ENCODE results near the gene ZNF90. TPM values are rescaled to one million over a fixed set of nuclear protein-coding genes. Genes with fewer than 3 reads are reported as not detected.
"Not testable (repeated sequence)": the region's sequence is repeated elsewhere in the genome, so short reads cannot be mapped to it uniquely, and the experiment has no call there.

Gene ZNF90
- total RNA-seq, result 10 to 100 TPM in 1 of 2 donors, 1 to 10 TPM in 1; 7.9 to 12.2 TPM

GRCh38 chr19:20077791-20078463 lies at the start of gene ZNF90:
TSS of gene ZNF90 (plus strand) at chr19:20078000. CDS start at chr19:20078133, 133 bp downstream.
- ATAC-seq, result peak; percentile 98
- peak; percentile 88 for DNase-seq (ENCODE audit: low spot score)
- Mint-ChIP-seq H3K9me3 (no peaks in the 10 kb centered on the region), H3K36me3 (peaks cover 4% of the 10 kb centered on the region), H3K27ac (peak within 1 kb of the TSS; percentile 37 to 62), H3K4me1 (ENCODE audit: low read depth in 2 of 2) (peaks cover 10 to 11% of the 10 kb centered on the region in 2 donors), H3K27me3 (no peaks in the 10 kb centered on the region), H3K4me3 (peak within 1 kb of the TSS; percentile 86)

- no peaks in the 10 kb centered on the region for H3K9me3 Mint-ChIP-seq
- no peaks in the 10 kb centered on the region for H3K27me3 Mint-ChIP-seq
- no peaks in the 10 kb centered on the region for H3K36me3 Mint-ChIP-seq
- no peak overlapping the region for H3K4me3 Mint-ChIP-seq
- H3K4me1 Mint-ChIP-seq (ENCODE audit: low read depth in 2 of 2), result no peaks in the 10 kb centered on the region
- DNase-seq (ENCODE audit: low spot score), result no peak
- ATAC-seq, result no peak
- no peak overlapping the region for H3K27ac Mint-ChIP-seq
These were observed 49.2 kb upstream of the ZNF90 start for GRCh38 chr19:20028611-20029010.

- H3K27me3 Mint-ChIP-seq, result no peaks in the 10 kb centered on the region
- H3K36me3 Mint-ChIP-seq, result no peaks in the 10 kb centered on the region
- ATAC-seq, result no peak
- H3K9me3 Mint-ChIP-seq, result no peaks in the 10 kb centered on the region
- H3K4me1 Mint-ChIP-seq (ENCODE audit: low read depth in 2 of 2), result peaks cover 9 to 10% of the 10 kb centered on the region in 2 donors
- H3K27ac Mint-ChIP-seq, result no peak overlapping the region
- DNase-seq (ENCODE audit: low spot score), result no peak
- no peak overlapping the region for H3K4me3 Mint-ChIP-seq
These were observed 41.9 kb upstream of the ZNF90 start for GRCh38 chr19:20035935-20036334.

GRCh38 chr19:20038358-20039202 lies 39.2 kb upstream of the ZNF90 start:
- peak overlapping the region; percentile 82 to 88 for H3K27ac Mint-ChIP-seq
- H3K9me3 Mint-ChIP-seq, result no peaks in the 10 kb centered on the region
- no peaks in the 10 kb centered on the region for H3K36me3 Mint-ChIP-seq
- peak overlapping the region; percentile 98 for H3K4me3 Mint-ChIP-seq
- ATAC-seq (no peak), DNase-seq (ENCODE audit: low spot score) (no peak)
- H3K27me3 Mint-ChIP-seq, result no peaks in the 10 kb centered on the region
- peaks cover 9 to 10% of the 10 kb centered on the region in 2 donors for H3K4me1 Mint-ChIP-seq (ENCODE audit: low read depth in 2 of 2)

GRCh38 chr19:20039203-20039723 lies 38.5 kb upstream of the ZNF90 start, which contains the start of gene ZNF682:
TSS of gene ZNF682 (minus strand) at chr19:20039505. CDS start at chr19:20039345, 160 bp downstream.
- peaks cover 9 to 10% of the 10 kb centered on the region in 2 donors for H3K4me1 Mint-ChIP-seq (ENCODE audit: low read depth in 2 of 2)
- DNase-seq (ENCODE audit: low spot score) (peak; percentile 94), ATAC-seq (peak; percentile 99 to 100)
- H3K27me3 Mint-ChIP-seq, result peaks cover 5 to 6% of the 10 kb centered on the region in 2 donors
- peak within 1 kb of the TSS; percentile 82 to 88 for H3K27ac Mint-ChIP-seq
- no peaks in the 10 kb centered on the region for H3K36me3 Mint-ChIP-seq
- peak within 1 kb of the TSS; percentile 98 for H3K4me3 Mint-ChIP-seq
- H3K9me3 Mint-ChIP-seq, result no peaks in the 10 kb centered on the region

- H3K27ac Mint-ChIP-seq, result no peak overlapping the region
- no peak overlapping the region for H3K4me3 Mint-ChIP-seq
- no peaks in the 10 kb centered on the region for H3K4me1 Mint-ChIP-seq (ENCODE audit: low read depth in 2 of 2)
- DNase-seq (ENCODE audit: low spot score) (no peak), ATAC-seq (no peak)
- H3K27me3 Mint-ChIP-seq, result peaks cover 7 to 10% of the 10 kb centered on the region in 2 donors
- no peaks in the 10 kb centered on the region for H3K36me3 Mint-ChIP-seq
- no peaks in the 10 kb centered on the region for H3K9me3 Mint-ChIP-seq
These were observed 33.1 kb upstream of the ZNF90 start for GRCh38 chr19:20044663-20045062.

- H3K4me3 Mint-ChIP-seq; ATAC-seq; H3K4me1 Mint-ChIP-seq (ENCODE audit: low read depth in 2 of 2); DNase-seq (ENCODE audit: low spot score); H3K27ac Mint-ChIP-seq; H3K9me3 Mint-ChIP-seq; H3K36me3 Mint-ChIP-seq: not testable (repeated sequence)
- peaks cover 7 to 10% of the 10 kb centered on the region in 2 donors for H3K27me3 Mint-ChIP-seq
These were observed 32.1 kb upstream of the ZNF90 start for GRCh38 chr19:20045742-20046141.

- Mint-ChIP-seq H3K27me3 (no peaks in the 10 kb centered on the region), H3K4me1 (ENCODE audit: low read depth in 2 of 2) (peaks cover 7 to 13% of the 10 kb centered on the region in 2 donors), H3K4me3 (peak overlapping the region; percentile 94), H3K36me3 (peaks cover 7% of the 10 kb centered on the region), H3K27ac (peak overlapping the region; percentile 79 to 87), H3K9me3 (peaks cover 7% of the 10 kb centered on the region)
- ATAC-seq, result peak; percentile 93 to 94
- DNase-seq (ENCODE audit: low spot score), result peak; percentile 74
These were observed 25.7 kb upstream of the ZNF90 start for GRCh38 chr19:20051841-20052768.

GRCh38 chr19:20058738-20059137 lies 19.1 kb upstream of the ZNF90 start:
- H3K9me3 Mint-ChIP-seq; H3K4me1 Mint-ChIP-seq (ENCODE audit: low read depth in 2 of 2); H3K36me3 Mint-ChIP-seq; H3K27ac Mint-ChIP-seq; H3K4me3 Mint-ChIP-seq; DNase-seq (ENCODE audit: low spot score); ATAC-seq; H3K27me3 Mint-ChIP-seq: not testable (repeated sequence)

GRCh38 chr19:20060282-20060681 lies 17.5 kb upstream of the ZNF90 start:
- no peak overlapping the region for H3K27ac Mint-ChIP-seq
- no peak for ATAC-seq
- H3K4me1 Mint-ChIP-seq (ENCODE audit: low read depth in 2 of 2), result no peaks in the 10 kb centered on the region
- H3K4me3 Mint-ChIP-seq, result no peak overlapping the region
- H3K27me3 Mint-ChIP-seq, result peaks cover 0 to 9% of the 10 kb centered on the region in 2 donors
- H3K9me3 Mint-ChIP-seq, result no peaks in the 10 kb centered on the region
- no peaks in the 10 kb centered on the region for H3K36me3 Mint-ChIP-seq
- DNase-seq (ENCODE audit: low spot score), result no peak

- Mint-ChIP-seq H3K9me3 (no peaks in the 10 kb centered on the region), H3K4me3 (no peak overlapping the region), H3K27ac (no peak overlapping the region), H3K36me3 (peaks cover 12% of the 10 kb centered on the region), H3K4me1 (ENCODE audit: low read depth in 2 of 2) (no peaks in the 10 kb centered on the region), H3K27me3 (peaks cover 25 to 45% of the 10 kb centered on the region in 2 donors)
- DNase-seq (ENCODE audit: low spot score) (no peak), ATAC-seq (no peak)
These were observed 10.9 kb upstream of the ZNF90 start for GRCh38 chr19:20066861-20067260.

GRCh38 chr19:20067943-20068342 lies 9.9 kb upstream of the ZNF90 start:
- Mint-ChIP-seq H3K27me3 (peaks cover 25 to 45% of the 10 kb centered on the region in 2 donors), H3K27ac (no peak overlapping the region), H3K4me1 (ENCODE audit: low read depth in 2 of 2) (no peaks in the 10 kb centered on the region), H3K36me3 (peaks cover 12% of the 10 kb centered on the region), H3K4me3 (no peak overlapping the region), H3K9me3 (no peaks in the 10 kb centered on the region)
- DNase-seq (ENCODE audit: low spot score) (no peak), ATAC-seq (no peak)

GRCh38 chr19:20068559-20068958 lies 9.2 kb upstream of the ZNF90 start:
- ATAC-seq, result not testable (repeated sequence)

More at GRCh38 chr19:20068559-20068958, 9.2 kb upstream of the ZNF90 start:
- Mint-ChIP-seq H3K36me3 (peaks cover 12% of the 10 kb centered on the region), H3K27me3 (peaks cover 25 to 45% of the 10 kb centered on the region in 2 donors)
- H3K9me3 Mint-ChIP-seq; H3K4me3 Mint-ChIP-seq; H3K4me1 Mint-ChIP-seq (ENCODE audit: low read depth in 2 of 2); DNase-seq (ENCODE audit: low spot score); H3K27ac Mint-ChIP-seq: not testable (repeated sequence)
